Measurements from ENCODE around the gene GCHFR. TPM values are rescaled to one million over a fixed set of nuclear protein-coding genes. Genes with fewer than 3 reads are reported as not detected.
A peak's percentile ranks its signal among the peaks of the same experiment; 100 is the strongest.

GCHFR gene
- total RNA-seq, 4 donors from 2014 or later, result 10.0 to 47.5 (median 41.9) TPM

DNA sequence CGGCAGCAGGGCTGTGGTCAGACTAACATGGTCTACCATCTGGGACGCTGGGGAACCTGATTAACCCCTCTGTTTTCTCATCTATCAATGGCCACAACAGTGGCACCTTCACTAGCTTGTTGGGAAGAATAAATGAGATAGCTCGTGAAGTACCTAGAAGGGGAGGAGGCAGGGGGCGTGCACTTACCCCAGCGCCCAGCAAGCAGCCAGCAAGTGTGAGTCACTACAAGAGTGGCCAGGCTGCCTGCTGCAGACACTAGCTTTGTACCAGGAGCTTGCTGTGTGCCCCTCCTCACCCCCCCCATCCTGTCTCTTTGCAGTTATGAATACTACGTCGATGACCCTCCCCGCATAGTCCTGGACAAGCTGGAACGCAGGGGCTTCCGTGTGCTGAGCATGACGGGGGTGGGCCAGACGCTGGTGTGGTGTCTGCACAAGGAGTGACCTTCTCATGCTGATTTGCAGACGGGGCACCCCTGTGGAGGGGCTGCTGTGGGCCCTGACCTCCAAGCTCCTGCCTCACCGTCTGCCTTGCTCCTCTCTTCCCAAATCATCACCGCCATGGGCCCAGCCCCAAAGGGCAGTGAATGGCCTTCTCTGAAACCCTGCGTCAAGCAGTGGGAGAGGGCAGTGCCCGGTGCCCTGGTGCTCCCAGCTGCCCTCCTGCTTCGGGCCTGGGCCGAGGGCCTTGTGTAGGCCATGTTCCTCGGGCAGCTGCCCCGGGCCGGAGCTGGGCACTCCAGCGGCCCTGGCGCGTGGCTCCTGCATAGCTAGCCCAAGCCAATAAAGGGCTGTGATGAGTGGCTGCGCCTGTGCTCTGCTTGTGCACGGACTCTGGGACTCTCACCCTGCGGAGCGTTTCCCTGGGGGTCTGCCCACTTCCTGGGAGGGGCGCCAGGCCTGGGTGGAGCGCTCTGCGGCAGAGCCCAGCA, 3.3 kb downstream of the GCHFR start:
- Histone ChIP-seq H3K9me3 (no peaks in the 10 kb centered on the region), H3K27me3 (no peaks in the 10 kb centered on the region), H3K4me3 (peak overlapping the region in 2 of 4 donors; percentile 51 to 53), H3K27ac (peak overlapping the region; percentile 86 to 96 (median 90)), H3K36me3 (peaks cover 6 to 29% (median 8%) of the 10 kb centered on the region in 3 donors), H3K4me1 (peaks cover 76 to 98% (median 76%) of the 10 kb centered on the region in 3 donors)
- DNase-seq, result no peak
- intact Hi-C loops (cut with DNase I), result no loop called here
- TF ChIP-seq CTCF (IDR thresholded peaks at IDR 0.05), result no peak
- TF ChIP-seq POLR2A (IDR thresholded peaks at IDR 0.05), result no peak
- 61 to 71% methylated on average over 5 to 6 of the region's 32 CpGs for WGBS, 2 donors

- no peak for DNase-seq
- peaks cover 72 to 100% (median 75%) of the 10 kb centered on the region in 3 donors for H3K4me1 ChIP-seq
- H3K9me3 ChIP-seq, result no peaks in the 10 kb centered on the region
- TF ChIP-seq CTCF (IDR thresholded peaks at IDR 0.05) (no peak), POLR2A (IDR thresholded peaks at IDR 0.05) (no peak)
- H3K27ac ChIP-seq, result peak overlapping the region; percentile 86 to 96 (median 90)
- peaks cover 8 to 37% (median 10%) of the 10 kb centered on the region in 3 donors for H3K36me3 ChIP-seq
- no peak overlapping the region for H3K4me3 ChIP-seq
- WGBS, 2 donors, result 79 to 94% methylated on average over 20 to 29 of the region's 29 CpGs
- no peaks in the 10 kb centered on the region for H3K27me3 ChIP-seq
- intact Hi-C loops (cut with DNase I), result no loop called here
Measured at GRCh38 chr15:40767838-40768500, 4.1 kb downstream of the GCHFR start.

DNA sequence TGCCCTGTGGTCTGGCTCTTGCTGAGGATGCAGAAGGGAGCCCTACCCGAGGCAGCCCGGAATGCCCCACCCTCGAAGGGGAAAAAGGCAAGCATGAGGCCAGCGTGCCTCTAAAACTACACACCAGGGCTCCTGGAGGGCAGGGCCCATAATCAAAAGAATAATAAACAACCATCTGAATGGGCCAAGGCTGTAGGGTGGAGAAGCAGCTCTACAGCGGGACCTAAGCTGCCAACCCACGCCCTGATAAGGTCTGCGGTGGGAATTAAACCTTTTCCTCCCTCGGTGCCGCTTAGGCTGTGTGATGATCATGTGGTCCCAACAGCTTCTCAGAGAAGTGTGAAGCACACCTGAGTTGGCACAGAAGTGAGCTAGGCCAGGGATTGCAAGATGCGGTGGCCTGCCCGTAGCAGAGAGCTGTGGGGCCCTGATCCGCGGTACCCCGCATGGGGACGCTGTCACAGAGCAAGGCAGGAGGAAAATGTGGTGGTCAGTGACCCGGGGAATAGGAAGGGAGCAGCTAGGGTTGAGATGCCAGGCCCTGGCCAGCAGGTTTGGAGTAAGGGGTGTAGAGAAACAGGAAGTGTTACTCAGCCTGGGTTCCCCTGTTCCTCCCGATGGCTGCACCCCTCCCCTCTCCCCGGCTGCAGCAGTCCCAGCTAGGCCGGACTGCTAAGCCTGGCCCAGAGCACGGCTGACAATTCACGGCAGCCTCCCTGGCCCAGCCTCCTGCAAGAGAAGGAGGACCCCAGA, 4.8 kb downstream of the GCHFR start:
- H3K27ac ChIP-seq, result peak overlapping the region; percentile 86 to 96 (median 90)
- H3K27me3 ChIP-seq, result no peaks in the 10 kb centered on the region
- H3K36me3 ChIP-seq, result peaks cover 8 to 44% (median 13%) of the 10 kb centered on the region in 3 donors
- intact Hi-C loops (cut with DNase I), result no loop called here
- WGBS, 2 donors, result 37 to 47% methylated on average over 6 to 18 of the region's 21 CpGs
- DNase-seq, result no peak
- TF ChIP-seq POLR2A (IDR thresholded peaks at IDR 0.05) (no peak), CTCF (IDR thresholded peaks at IDR 0.05) (no peak)
- no peaks in the 10 kb centered on the region for H3K9me3 ChIP-seq
- peak overlapping the region in 3 of 4 donors; percentile 45 to 48 (median 48) for H3K4me3 ChIP-seq
- peaks cover 66 to 96% (median 68%) of the 10 kb centered on the region in 3 donors for H3K4me1 ChIP-seq

DNA sequence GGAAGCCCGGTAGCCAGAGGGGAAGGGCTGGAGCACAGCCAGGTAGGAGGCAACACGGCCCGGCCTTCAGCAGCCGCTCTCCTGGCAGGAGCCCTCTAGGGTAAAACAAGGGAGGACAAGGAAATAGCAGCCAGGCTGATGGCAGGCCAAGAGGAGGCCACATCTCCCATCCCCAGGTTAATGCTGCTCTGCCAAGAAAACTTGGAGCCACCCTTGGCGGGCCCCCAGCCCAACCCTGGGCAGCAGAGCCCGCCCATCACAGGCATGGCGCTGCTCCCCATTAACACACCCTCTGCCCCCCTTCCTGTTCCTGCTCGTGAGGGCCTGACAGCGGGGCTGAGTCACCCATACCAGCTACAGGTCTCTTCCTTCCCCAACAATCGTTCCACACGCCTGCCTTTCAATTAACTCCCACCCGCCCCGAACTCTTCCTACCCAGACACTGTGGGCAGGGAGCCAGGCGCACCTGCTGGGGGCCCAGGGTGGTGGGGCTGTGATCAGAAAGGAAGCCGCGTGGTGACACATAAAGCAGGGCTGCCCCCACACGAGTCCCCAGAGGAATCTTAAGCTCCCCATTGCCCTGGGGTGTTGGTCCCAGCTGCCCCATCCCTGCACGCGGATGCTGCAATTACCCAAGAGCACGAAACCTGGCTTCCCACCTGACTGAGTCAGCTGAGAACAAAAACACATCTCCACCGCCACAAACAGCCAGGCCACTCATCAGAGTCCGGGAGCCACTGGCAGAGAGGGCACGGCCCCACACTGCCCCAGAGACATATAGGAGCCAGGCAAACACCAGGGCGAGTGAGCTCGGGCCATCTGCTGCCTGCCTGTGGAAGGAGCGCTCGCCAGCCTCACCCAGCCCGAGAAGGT, 5.6 kb downstream of the GCHFR start, which contains the start of gene C15orf62:
TSS of gene C15orf62 (plus strand) at position 707 of the 873 bp plus-strand sequence. CDS start 516 bp downstream, outside the sequence.
- Histone ChIP-seq H3K27me3 (no peaks in the 10 kb centered on the region), H3K4me1 (peaks cover 61 to 88% (median 61%) of the 10 kb centered on the region in 3 donors), H3K9me3 (no peaks in the 10 kb centered on the region), H3K27ac (peak within 1 kb of the TSS; percentile 86 to 96 (median 90)), H3K4me3 (peak within 1 kb of the TSS; percentile 22 to 48 (median 46)), H3K36me3 (peaks cover 14 to 52% (median 21%) of the 10 kb centered on the region in 3 donors)
- DNase-seq, result no peak
- TF ChIP-seq POLR2A (IDR thresholded peaks at IDR 0.05), result peak in 2 of 4 donors; percentile 40 to 49
- peak in 1 of 6 experiments; percentile 12 for TF ChIP-seq CTCF (IDR thresholded peaks at IDR 0.05)
- intact Hi-C loops (cut with DNase I), result no loop called here
- WGBS, 2 donors, result 16 to 38% methylated on average over 2 to 6 of the region's 28 CpGs
